MM.1S (cell line): Measurements from ENCODE around the gene TMEM108.

Source experiments
- CTCF ChIP-seq: fragments of 300-600 bp; sonication (generic); IDR thresholded peaks from 2 replicates; pipeline ENCODE4 v1.5.1; 2016; ENCODE audit warnings: antibody characterized with exemption, low read length, mixed read lengths
- EZH2 ChIP-seq: fragments of 300-600 bp; sonication (generic); optimal IDR thresholded peaks from 2 replicates; pipeline ENCODE3; 2017; ENCODE audit warnings: low read depth, mild to moderate bottlenecking, antibody characterized with exemption, low read length, mixed read lengths

GRCh38 chr3:133283958-133284807, 246.0 kb downstream of the TMEM108 start:
- TF ChIP-seq CTCF: no peak
- no peak for TF ChIP-seq EZH2
